Measurements from ENCODE around the gene CLEC16A.

Gene CLEC16A

GRCh38 chr16:11093572-11094074, 149.3 kb downstream of the CLEC16A start:
- no peak overlapping the region for H3K27ac ChIP-seq
- TF ChIP-seq, protein P1, sequence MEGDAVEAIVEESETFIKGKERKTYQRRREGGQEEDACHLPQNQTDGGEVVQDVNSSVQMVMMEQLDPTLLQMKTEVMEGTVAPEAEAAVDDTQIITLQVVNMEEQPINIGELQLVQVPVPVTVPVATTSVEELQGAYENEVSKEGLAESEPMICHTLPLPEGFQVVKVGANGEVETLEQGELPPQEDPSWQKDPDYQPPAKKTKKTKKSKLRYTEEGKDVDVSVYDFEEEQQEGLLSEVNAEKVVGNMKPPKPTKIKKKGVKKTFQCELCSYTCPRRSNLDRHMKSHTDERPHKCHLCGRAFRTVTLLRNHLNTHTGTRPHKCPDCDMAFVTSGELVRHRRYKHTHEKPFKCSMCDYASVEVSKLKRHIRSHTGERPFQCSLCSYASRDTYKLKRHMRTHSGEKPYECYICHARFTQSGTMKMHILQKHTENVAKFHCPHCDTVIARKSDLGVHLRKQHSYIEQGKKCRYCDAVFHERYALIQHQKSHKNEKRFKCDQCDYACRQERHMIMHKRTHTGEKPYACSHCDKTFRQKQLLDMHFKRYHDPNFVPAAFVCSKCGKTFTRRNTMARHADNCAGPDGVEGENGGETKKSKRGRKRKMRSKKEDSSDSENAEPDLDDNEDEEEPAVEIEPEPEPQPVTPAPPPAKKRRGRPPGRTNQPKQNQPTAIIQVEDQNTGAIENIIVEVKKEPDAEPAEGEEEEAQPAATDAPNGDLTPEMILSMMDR (conservative IDR thresholded peaks at IDR 0.05), result no peak

- no peak overlapping the region for H3K27ac ChIP-seq
- TF ChIP-seq, protein P1 (conservative IDR thresholded peaks at IDR 0.05), result no peak
These were observed 149.9 kb downstream of the CLEC16A start for GRCh38 chr16:11094075-11094856.

DNA sequence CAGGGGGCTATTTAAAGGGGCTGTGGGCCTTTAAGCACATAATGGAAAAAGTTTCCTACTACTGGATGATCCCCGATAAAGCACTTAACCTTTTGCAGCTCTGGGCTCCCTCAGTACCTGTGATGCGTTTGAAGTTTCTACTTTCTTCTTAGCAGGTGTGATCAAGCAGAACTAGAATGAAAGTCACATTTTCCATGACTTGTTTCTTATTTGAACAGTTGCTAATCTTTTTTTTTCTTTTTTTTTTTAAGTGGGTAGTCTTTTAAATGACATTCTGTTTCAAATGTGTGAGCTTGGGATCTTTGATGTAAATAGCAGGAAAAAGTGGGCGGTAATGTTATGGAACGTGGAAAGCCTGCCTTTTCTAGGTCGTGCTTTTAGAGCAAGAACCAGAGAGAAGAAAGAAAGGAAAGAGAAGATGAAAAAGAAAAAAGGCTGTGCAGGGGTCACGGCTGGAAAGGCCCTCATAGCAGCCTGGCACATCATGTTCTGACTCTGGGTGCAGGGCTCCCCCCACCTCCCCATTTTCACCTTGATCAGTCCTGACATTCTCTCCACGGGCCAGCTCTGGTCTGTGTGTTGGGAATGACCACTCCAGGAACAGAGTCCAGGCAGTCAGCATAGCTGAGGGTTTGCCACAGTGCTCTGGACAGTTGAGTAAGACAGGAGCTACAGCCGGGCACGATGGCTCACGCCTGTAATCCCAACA, 150.6 kb downstream of the CLEC16A start:
- no peak overlapping the region for H3K27ac ChIP-seq
- TF ChIP-seq, protein P1 (conservative IDR thresholded peaks at IDR 0.05), result no peak

DNA sequence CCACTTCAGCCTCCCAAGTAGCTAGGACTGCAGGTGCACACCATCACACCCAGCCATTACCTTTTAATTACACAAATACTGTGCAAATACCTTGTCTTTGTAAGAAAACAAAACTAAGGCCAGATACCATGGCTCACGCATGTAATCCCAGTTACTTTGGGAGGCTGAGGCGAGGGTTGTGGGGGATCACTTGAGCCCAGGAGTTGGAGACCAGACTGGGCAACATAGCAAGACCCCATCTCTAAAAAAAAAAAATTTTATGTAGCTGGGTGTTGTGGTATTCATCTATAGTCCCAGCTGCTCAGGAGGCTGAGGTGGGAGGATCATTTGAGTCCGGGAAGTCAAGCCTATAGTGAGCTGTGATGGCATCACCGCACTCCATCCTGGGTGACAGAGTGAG, 151.6 kb downstream of the CLEC16A start:
- TF ChIP-seq, protein P1 (conservative IDR thresholded peaks at IDR 0.05), result no peak
- H3K27ac ChIP-seq, result no peak overlapping the region

- H3K27ac ChIP-seq, result no peak overlapping the region
- TF ChIP-seq, protein P1 (conservative IDR thresholded peaks at IDR 0.05), result no peak
These were observed 152.9 kb downstream of the CLEC16A start for GRCh38 chr16:11097094-11097786.

- H3K27ac ChIP-seq, result no peak overlapping the region
- TF ChIP-seq, protein P1 (conservative IDR thresholded peaks at IDR 0.05), result no peak
These were observed 153.4 kb downstream of the CLEC16A start for GRCh38 chr16:11097787-11098167.
